Measurements from ENCODE around the gene FARP2.
"Not testable (repeated sequence)": the region's sequence is repeated elsewhere in the genome, so short reads cannot be mapped to it uniquely, and the experiment has no call there.

Gene FARP2

DNA sequence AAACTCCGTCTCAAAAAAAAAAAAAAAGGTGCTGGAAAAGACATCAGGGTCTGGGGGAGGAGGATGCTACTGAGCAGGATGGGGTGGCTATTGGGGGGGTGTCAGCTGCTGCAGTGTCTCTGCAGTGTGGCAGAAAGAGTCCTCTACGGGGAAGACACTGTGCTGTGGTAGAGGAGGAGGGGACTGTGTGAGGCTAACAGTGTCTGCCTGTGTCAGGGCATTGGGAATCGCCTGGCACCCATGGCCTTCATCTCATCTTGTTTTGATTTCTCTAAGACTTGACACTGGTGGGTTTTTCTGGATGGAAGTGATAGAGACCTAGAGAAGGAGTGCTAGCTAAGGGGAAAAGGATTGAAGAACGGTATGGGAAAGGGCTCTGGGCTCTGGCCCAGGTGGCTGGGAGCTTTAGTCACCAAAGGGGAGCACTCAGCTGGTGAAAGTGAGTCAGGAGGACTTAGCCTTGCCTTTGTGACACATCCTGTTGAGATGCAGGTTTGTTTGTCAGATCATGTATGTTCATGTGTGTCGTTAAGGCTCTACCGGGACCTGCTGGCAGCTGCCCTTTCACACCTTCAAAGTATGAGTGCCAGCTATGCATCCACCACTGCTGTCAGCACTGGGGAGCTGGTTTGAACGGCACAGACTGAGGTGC, 58.0 kb downstream of the FARP2 start:
- Histone ChIP-seq H3K4me3 (ENCODE audit: low read length) (no peak overlapping the region), H2AFZ (ENCODE audit: low read depth, low read length) (no peak overlapping the region), H3K9me3 (ENCODE audit: insufficient read depth, low read length) (no peaks in the 10 kb centered on the region), H3K9ac (ENCODE audit: low read length) (no peak overlapping the region), H3K4me2 (ENCODE audit: low read length) (no peak overlapping the region), H3K27me3 (ENCODE audit: low read depth, low read length) (no peaks in the 10 kb centered on the region), H3K36me3 (replicated peaks; ENCODE audit: low read depth, low read length) (peaks cover 18% of the 10 kb centered on the region), H3K79me2 (ENCODE audit: low read length) (no peaks in the 10 kb centered on the region), H3K4me1 (ENCODE audit: low read length) (no peaks in the 10 kb centered on the region), H3K27ac (ENCODE audit: low read length) (no peak overlapping the region), H4K20me1 (ENCODE audit: insufficient read depth, low read length) (no peaks in the 10 kb centered on the region)
- no peak for TF ChIP-seq EZH2phosphoT487 (IDR thresholded peaks at IDR 0.05; ENCODE audit: low read depth)
- TF ChIP-seq, protein P1, sequence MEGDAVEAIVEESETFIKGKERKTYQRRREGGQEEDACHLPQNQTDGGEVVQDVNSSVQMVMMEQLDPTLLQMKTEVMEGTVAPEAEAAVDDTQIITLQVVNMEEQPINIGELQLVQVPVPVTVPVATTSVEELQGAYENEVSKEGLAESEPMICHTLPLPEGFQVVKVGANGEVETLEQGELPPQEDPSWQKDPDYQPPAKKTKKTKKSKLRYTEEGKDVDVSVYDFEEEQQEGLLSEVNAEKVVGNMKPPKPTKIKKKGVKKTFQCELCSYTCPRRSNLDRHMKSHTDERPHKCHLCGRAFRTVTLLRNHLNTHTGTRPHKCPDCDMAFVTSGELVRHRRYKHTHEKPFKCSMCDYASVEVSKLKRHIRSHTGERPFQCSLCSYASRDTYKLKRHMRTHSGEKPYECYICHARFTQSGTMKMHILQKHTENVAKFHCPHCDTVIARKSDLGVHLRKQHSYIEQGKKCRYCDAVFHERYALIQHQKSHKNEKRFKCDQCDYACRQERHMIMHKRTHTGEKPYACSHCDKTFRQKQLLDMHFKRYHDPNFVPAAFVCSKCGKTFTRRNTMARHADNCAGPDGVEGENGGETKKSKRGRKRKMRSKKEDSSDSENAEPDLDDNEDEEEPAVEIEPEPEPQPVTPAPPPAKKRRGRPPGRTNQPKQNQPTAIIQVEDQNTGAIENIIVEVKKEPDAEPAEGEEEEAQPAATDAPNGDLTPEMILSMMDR (IDR thresholded peaks at IDR 0.05; ENCODE audit: low read depth, low read length) = no peak

DNA sequence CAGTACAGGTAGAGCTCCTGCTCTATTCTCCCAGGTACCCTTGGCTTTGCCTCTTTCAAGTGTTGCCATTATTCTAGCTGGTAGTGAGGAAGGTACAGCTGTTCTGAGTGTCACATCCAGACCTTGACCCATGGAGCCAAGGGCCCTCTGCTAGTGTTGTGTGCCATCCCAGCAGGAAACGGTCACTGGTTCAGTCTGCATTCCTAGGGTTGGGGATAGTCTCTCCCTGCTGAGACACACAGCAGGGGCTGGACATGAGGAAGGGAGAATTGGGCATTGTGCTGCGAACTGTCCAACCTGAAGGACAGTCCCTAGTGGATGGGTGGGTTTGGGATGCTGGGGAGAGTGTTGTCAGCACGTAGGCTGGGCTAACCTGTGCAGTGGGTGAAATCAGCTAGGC, 59.1 kb downstream of the FARP2 start:
- Histone ChIP-seq H3K36me3 (replicated peaks; ENCODE audit: low read depth, low read length) (peaks cover 15% of the 10 kb centered on the region), H3K9ac (ENCODE audit: low read length) (no peak overlapping the region), H3K9me3 (ENCODE audit: insufficient read depth, low read length) (no peaks in the 10 kb centered on the region), H4K20me1 (ENCODE audit: insufficient read depth, low read length) (no peaks in the 10 kb centered on the region), H3K4me1 (ENCODE audit: low read length) (no peaks in the 10 kb centered on the region), H2AFZ (ENCODE audit: low read depth, low read length) (no peak overlapping the region), H3K4me3 (ENCODE audit: low read length) (no peak overlapping the region), H3K79me2 (ENCODE audit: low read length) (no peaks in the 10 kb centered on the region), H3K27me3 (ENCODE audit: low read depth, low read length) (no peaks in the 10 kb centered on the region), H3K4me2 (ENCODE audit: low read length) (no peak overlapping the region), H3K27ac (ENCODE audit: low read length) (no peak overlapping the region)
- no peak for TF ChIP-seq EZH2phosphoT487 (IDR thresholded peaks at IDR 0.05; ENCODE audit: low read depth)
- TF ChIP-seq, protein P1 (IDR thresholded peaks at IDR 0.05; ENCODE audit: low read depth, low read length) = no peak

DNA sequence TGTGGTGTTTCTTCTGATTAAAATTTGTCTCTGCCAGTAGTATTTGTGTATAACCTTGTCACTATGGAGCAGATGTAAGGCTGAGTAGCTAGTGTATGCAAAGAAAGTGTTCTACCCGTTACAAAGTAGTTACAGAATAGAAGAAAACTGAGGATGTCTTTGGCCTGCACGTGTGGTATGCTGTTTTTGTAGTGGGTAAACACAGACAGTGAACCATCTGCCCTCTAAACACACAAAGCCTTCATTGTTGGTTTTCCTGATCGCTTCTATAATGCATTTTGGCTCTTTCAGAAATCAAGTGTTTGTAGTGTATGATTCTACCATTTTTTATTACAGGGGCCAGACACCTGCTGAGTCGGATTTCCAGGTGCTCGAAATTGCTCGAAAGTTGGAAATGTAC, 61.5 kb downstream of the FARP2 start:
- Histone ChIP-seq H2AFZ (ENCODE audit: low read depth, low read length) (no peak overlapping the region), H3K9me3 (ENCODE audit: insufficient read depth, low read length) (no peaks in the 10 kb centered on the region), H3K36me3 (replicated peaks; ENCODE audit: low read depth, low read length) (peaks cover 25% of the 10 kb centered on the region), H4K20me1 (ENCODE audit: insufficient read depth, low read length) (no peaks in the 10 kb centered on the region), H3K79me2 (ENCODE audit: low read length) (no peaks in the 10 kb centered on the region), H3K4me1 (ENCODE audit: low read length) (no peaks in the 10 kb centered on the region), H3K27me3 (ENCODE audit: low read depth, low read length) (no peaks in the 10 kb centered on the region), H3K27ac (ENCODE audit: low read length) (no peak overlapping the region), H3K4me3 (ENCODE audit: low read length) (no peak overlapping the region), H3K4me2 (ENCODE audit: low read length) (no peak overlapping the region), H3K9ac (ENCODE audit: low read length) (no peak overlapping the region)
- TF ChIP-seq EZH2phosphoT487 (IDR thresholded peaks at IDR 0.05; ENCODE audit: low read depth) = no peak
- TF ChIP-seq, protein P1 (IDR thresholded peaks at IDR 0.05; ENCODE audit: low read depth, low read length) = no peak

DNA sequence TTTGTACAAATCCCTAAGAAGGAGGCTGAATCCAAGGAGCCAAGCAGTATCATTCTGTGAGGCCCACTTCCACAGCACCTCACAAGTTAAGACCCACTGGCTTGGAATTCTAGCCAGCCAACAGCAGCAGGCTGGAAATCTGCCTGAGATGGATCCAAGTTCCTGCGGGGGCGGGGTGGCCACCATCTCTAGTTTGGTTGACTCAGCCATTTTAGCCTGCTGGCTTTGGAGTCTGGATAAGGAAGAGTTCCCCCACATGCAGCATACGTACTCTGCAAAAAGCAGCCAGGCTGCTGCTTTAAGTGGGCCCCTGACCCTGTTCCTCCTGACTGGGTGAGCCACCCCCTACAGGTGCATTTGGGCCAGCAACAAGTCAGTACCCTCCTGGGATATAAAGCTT, 65.2 kb downstream of the FARP2 start:
- no peak overlapping the region for H3K27ac ChIP-seq (ENCODE audit: low read length)
- H2AFZ ChIP-seq (ENCODE audit: low read depth, low read length) = no peak overlapping the region
- H4K20me1 ChIP-seq (ENCODE audit: insufficient read depth, low read length) = no peaks in the 10 kb centered on the region
- H3K4me2 ChIP-seq (ENCODE audit: low read length) = no peak overlapping the region
- H3K4me1 ChIP-seq (ENCODE audit: low read length) = no peaks in the 10 kb centered on the region
- H3K9me3 ChIP-seq (ENCODE audit: insufficient read depth, low read length) = no peaks in the 10 kb centered on the region
- H3K79me2 ChIP-seq (ENCODE audit: low read length) = no peaks in the 10 kb centered on the region
- peaks cover 22% of the 10 kb centered on the region for H3K36me3 ChIP-seq (replicated peaks; ENCODE audit: low read depth, low read length)
- no peak overlapping the region for H3K9ac ChIP-seq (ENCODE audit: low read length)
- no peak overlapping the region for H3K4me3 ChIP-seq (ENCODE audit: low read length)
- no peaks in the 10 kb centered on the region for H3K27me3 ChIP-seq (ENCODE audit: low read depth, low read length)
- TF ChIP-seq, protein P1 (IDR thresholded peaks at IDR 0.05; ENCODE audit: low read depth, low read length) = no peak
- TF ChIP-seq EZH2phosphoT487 (IDR thresholded peaks at IDR 0.05; ENCODE audit: low read depth) = no peak

DNA sequence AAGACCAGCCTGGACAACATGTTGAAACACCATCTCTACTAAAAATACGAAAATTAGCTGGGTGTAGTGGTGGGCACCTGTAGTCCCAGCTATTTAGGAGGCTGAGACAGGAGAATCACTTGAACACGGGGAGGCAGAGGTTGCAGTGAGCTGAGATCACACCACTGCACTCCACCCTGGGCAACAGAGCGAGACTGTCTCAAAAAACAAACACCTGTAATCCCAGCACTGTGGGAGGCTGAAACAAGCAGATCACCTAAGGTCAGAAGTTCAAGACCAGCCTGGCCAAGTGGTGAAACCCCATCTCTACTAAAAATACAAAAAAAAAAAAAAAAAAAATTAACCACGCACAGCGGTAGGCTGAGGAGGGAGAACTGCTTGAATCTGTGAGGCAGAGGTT, 65.9 kb downstream of the FARP2 start:
- H3K27me3 ChIP-seq (ENCODE audit: low read depth, low read length); H3K4me1 ChIP-seq (ENCODE audit: low read length); H3K9me3 ChIP-seq (ENCODE audit: insufficient read depth, low read length); H3K79me2 ChIP-seq (ENCODE audit: low read length); H3K9ac ChIP-seq (ENCODE audit: low read length); H2AFZ ChIP-seq (ENCODE audit: low read depth, low read length); H4K20me1 ChIP-seq (ENCODE audit: insufficient read depth, low read length); H3K4me3 ChIP-seq (ENCODE audit: low read length); H3K27ac ChIP-seq (ENCODE audit: low read length); H3K4me2 ChIP-seq (ENCODE audit: low read length): not testable (repeated sequence)
- H3K36me3 ChIP-seq (replicated peaks; ENCODE audit: low read depth, low read length) = peaks cover 22% of the 10 kb centered on the region
